ENCODE measurements around the gene HBB. TPM values are rescaled to one million over a fixed set of nuclear protein-coding genes. Genes with fewer than 3 reads are reported as not detected.
"Not testable (repeated sequence)": the region's sequence is repeated elsewhere in the genome, so short reads cannot be mapped to it uniquely, and the experiment has no call there.

Gene HBB
- total RNA-seq (2014; rRNA removed; shearing (Covaris generic)) = not detected in 2 replicates

- in situ Hi-C loops (cut with HindIII; ENCODE audit: low sequenced_read_pairs) = no loop called here
- DNase-seq (ENCODE audit: low spot score) = no peak
Measured at GRCh38 chr11:5226732-5227310, at the start of gene HBB. Gene HBB, minus strand, starts transcription at chr11:5227071. Its CDS starts 50 bp downstream, at chr11:5227021.

DNA sequence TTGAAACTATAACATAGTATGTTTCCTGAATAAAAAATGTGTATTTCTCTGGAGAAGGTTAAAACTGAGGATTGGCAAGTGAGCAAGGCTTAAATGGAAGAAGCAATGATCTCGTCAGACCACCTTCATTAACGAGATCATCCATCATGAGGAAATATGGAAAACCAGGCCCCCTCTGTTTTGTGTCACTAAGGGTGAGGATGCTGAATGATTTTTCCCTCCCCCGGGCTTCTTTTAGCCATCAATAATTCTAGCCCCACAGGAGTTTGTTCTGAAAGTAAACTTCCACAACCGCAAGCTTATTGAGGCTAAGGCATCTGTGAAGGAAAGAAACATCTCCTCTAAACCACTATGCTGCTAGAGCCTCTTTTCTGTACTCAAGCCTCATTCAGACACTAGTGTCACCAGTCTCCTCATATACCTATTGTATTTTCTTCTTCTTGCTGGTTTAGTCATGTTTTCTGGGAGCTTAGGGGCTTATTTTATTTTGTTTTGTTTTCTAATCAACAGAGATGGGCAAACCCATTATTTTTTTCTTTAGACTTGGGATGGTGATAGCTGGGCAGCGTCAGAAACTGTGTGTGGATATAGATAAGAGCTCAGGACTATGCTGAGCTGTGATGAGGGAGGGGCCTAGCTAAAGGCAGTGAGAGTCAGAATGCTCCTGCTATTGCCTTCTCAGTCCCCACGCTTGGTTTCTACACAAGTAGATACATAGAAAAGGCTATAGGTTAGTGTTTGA is 48.7 kb upstream of the HBB start:
- DNase-seq (ENCODE audit: low spot score) = no peak
- in situ Hi-C loops (cut with HindIII; ENCODE audit: low sequenced_read_pairs) = no loop called here

DNA sequence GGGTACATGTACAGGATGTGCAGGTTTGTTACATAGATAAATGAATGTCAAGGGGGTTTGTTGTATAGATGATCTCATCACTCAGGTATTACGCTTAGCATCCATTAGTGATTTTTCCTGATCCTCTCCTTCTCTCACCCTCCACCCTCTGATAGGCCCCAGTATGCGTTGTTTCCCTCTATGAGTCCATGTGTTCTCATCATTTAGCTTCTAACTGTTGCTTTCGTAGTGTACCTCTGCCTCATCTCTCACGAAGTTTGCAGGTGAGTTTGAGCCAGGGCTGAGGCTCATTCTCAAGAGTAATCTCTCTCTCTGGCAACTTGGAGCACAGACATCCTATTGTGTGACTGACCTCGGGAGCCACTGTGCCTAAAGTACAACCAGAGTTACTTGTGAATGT is 47.5 kb upstream of the HBB start:
- DNase-seq (ENCODE audit: low spot score) = no peak
- in situ Hi-C loops (cut with HindIII; ENCODE audit: low sequenced_read_pairs) = no loop called here

DNA sequence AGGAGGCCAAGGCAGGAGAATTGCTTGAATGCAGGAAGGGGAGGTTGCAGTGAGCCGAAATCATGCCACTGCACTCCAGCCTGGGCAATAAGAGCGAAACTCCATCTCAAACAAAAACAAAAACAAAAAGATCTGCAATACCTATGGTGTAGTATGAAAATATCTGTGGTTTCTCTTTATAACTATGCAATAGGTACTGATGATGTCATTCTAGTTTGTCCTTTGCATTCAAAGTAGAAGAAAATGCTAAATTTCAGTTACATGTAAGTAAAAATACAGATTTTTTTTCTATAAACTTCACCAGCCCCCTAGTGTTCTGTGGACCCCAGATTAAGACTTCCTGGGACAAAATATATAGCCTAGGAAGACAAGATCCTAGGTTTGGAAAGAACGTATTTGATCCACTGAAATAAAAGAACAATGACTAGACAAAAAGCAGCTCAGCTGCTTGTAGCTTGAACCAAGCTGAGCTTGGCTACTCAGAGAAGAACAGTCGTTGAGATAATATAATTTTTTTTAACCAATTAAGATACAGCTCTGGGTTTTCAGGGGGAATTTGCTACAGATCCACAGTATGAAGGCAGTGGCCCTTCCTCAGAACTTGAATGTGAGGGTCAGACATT is 45.6 kb upstream of the HBB start:
- in situ Hi-C loops (cut with HindIII; ENCODE audit: low sequenced_read_pairs) = no loop called here
- DNase-seq (ENCODE audit: low spot score) = no peak

DNA sequence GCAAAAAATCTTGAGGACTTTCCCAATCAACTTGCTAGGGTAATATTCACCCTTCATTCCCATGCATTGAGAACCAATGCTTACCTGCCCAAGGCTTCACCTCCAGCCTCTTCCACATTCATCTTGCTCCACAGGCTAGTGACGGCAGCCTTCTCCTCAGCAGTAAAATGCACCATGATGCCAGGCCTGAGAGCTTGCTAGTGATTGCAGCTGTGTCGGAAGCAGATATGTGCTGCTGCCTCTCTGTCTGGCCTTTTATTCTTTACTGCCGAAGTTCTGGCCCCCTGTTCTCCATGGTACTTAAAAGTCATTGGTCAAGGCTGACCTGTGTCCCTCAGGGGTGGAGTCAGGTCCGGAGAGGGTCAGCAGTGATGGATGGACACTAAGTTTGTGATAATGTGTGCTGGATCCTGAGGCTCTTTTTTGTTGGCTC is 42.9 kb upstream of the HBB start, which contains the start of gene HBE1:
Gene HBE1 (minus strand): TSS at position 231 of the 433 bp plus-strand sequence. CDS start 55 bp downstream, at position 176.
- DNase-seq (ENCODE audit: low spot score) = no peak
- in situ Hi-C loops (cut with HindIII; ENCODE audit: low sequenced_read_pairs) = no loop called here

DNA sequence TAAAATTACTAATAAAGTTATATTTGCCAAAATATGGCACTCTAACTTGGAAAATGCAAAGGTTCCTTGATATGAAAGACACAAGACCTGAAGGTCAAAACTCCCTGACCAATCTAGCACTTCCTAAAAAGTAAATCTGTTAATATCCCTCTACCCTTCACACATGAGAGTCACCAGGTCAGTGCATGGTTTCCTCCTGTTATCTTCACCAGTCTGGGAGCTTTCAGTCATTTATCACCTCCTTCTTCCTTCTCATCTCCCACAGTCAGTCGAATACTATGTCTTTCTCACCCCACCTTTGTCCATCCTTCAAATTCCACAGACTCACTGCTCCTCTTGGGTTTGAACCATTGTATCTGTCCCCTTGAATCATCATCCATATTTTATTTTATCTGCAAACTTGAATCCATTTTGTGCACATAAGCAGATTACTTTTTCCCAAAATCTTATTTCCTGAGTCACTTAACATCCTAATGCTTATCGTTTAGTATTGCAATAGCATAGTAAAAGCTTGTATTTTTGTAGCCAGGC is 40.2 kb upstream of the HBB start:
- in situ Hi-C loops (cut with HindIII; ENCODE audit: low sequenced_read_pairs) = no loop called here
- DNase-seq (ENCODE audit: low spot score) = no peak

DNA sequence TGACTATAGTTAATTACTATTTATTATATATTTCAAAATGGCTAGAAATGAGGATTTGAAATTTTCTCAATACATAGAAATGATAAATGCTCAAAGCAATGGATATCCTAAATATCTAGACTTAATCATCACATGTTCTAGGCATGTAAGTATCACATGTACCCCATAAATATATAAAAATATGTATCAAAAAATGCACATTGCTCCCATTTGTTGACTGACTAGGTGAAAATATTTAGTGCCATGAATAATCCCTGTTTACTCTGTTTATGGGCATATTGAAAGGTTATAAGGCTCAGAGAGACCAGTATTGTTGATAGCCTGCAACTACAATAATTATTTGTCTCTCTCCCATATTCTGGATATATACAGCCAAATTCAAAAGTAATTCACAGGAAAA is 39.7 kb upstream of the HBB start:
- DNase-seq (ENCODE audit: low spot score) = no peak
- in situ Hi-C loops (cut with HindIII; ENCODE audit: low sequenced_read_pairs) = no loop called here

GRCh38 chr11:5265832-5266231 is 39.0 kb upstream of the HBB start:
- no peak for DNase-seq (ENCODE audit: low spot score)
- in situ Hi-C loops (cut with HindIII; ENCODE audit: low sequenced_read_pairs) = no loop called here

GRCh38 chr11:5258543-5259262 is 31.8 kb upstream of the HBB start:
- no peak for DNase-seq (ENCODE audit: low spot score)
- in situ Hi-C loops (cut with HindIII; ENCODE audit: low sequenced_read_pairs) = no loop called here

DNA sequence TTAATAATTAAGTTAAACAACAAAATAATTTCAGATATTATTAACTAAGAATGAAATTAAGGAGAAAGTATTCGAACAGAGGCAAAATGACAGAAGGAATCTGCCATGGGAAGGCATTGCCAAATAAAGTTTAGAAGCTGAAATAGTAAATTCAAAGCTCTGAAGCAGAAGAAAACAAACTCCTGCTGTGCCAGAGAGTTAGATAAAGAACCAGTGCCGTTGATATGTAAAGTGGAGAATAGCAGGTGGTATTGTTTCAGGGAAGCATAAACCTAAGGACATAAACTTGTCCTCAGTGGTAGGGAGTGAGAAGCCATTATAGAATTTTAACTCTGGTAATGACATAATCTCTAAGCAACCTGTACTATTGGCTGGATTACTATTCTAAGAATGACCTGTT is 30.4 kb upstream of the HBB start:
- in situ Hi-C loops (cut with HindIII; ENCODE audit: low sequenced_read_pairs) = no loop called here
- no peak for DNase-seq (ENCODE audit: low spot score)

- DNase-seq (ENCODE audit: low spot score); in situ Hi-C loops (cut with HindIII; ENCODE audit: low sequenced_read_pairs): not testable (repeated sequence)
Measured at GRCh38 chr11:5254646-5255413, 28.0 kb upstream of the HBB start, which contains the start of gene HBG2. Gene HBG2, minus strand, starts transcription at chr11:5254781. Its CDS starts 53 bp downstream, at chr11:5254728.

DNA sequence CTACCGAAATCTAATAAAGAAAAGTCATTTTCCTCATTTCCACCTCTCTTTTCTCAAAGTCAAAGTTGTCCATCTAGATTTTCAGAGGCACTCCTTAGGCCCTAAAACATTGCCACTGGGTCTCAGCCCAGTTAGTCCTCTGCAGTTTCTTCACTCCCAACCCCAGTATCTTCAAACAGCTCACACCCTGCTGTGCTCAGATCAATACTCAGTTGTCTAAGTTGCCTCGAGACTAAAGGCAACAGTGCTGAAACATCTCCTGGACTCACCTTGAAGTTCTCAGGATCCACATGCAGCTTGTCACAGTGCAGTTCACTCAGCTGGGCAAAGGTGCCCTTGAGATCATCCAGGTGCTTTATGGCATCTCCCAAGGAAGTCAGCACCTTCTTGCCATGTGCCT is 27.2 kb upstream of the HBB start:
- in situ Hi-C loops (cut with HindIII; ENCODE audit: low sequenced_read_pairs); DNase-seq (ENCODE audit: low spot score): not testable (repeated sequence)

- in situ Hi-C loops (cut with HindIII; ENCODE audit: low sequenced_read_pairs); DNase-seq (ENCODE audit: low spot score): not testable (repeated sequence)
Measured at GRCh38 chr11:5253440-5253839, 26.6 kb upstream of the HBB start.

- in situ Hi-C loops (cut with HindIII; ENCODE audit: low sequenced_read_pairs) = no loop called here
- DNase-seq (ENCODE audit: low spot score) = no peak
Measured at GRCh38 chr11:5252919-5253265, 26.0 kb upstream of the HBB start.

GRCh38 chr11:5252192-5252918 is 25.5 kb upstream of the HBB start:
- DNase-seq (ENCODE audit: low spot score) = no peak
- in situ Hi-C loops (cut with HindIII; ENCODE audit: low sequenced_read_pairs) = no loop called here

GRCh38 chr11:5251746-5252145 is 24.9 kb upstream of the HBB start:
- no peak for DNase-seq (ENCODE audit: low spot score)
- in situ Hi-C loops (cut with HindIII; ENCODE audit: low sequenced_read_pairs) = no loop called here

GRCh38 chr11:5250543-5251204 is 23.8 kb upstream of the HBB start:
- in situ Hi-C loops (cut with HindIII; ENCODE audit: low sequenced_read_pairs) = no loop called here
- no peak for DNase-seq (ENCODE audit: low spot score)
